Measurements from ENCODE around the gene SMIM44.

Gene SMIM44

GRCh38 chr19:3459965-3460582, 23.2 kb downstream of the SMIM44 start:
- no peak overlapping the region for H3K4me3 ChIP-seq (ENCODE audit: low read depth, low read length)
- TF ChIP-seq CTCF (IDR thresholded peaks at IDR 0.05; ENCODE audit: low read depth, low read length): no peak

GRCh38 chr19:3459089-3459881, 24.0 kb downstream of the SMIM44 start:
- no peak overlapping the region for H3K4me3 ChIP-seq (ENCODE audit: low read depth, low read length)

GRCh38 chr19:3458229-3459088, 24.8 kb downstream of the SMIM44 start:
- no peak for TF ChIP-seq CTCF (IDR thresholded peaks at IDR 0.05; ENCODE audit: low read depth, low read length)
- H3K4me3 ChIP-seq (ENCODE audit: low read depth, low read length): no peak overlapping the region

More at GRCh38 chr19:3459089-3459881, 24.0 kb downstream of the SMIM44 start:
- no peak for TF ChIP-seq CTCF (IDR thresholded peaks at IDR 0.05; ENCODE audit: low read depth, low read length)

- no peak overlapping the region for H3K4me3 ChIP-seq (ENCODE audit: low read depth, low read length)
- TF ChIP-seq CTCF (IDR thresholded peaks at IDR 0.05; ENCODE audit: low read depth, low read length): no peak
Measured at GRCh38 chr19:3457528-3458228, 25.6 kb downstream of the SMIM44 start.

- no peak overlapping the region for H3K4me3 ChIP-seq (ENCODE audit: low read depth, low read length)
- TF ChIP-seq CTCF (IDR thresholded peaks at IDR 0.05; ENCODE audit: low read depth, low read length): no peak
Measured at GRCh38 chr19:3456925-3457527, 26.2 kb downstream of the SMIM44 start.

- TF ChIP-seq CTCF (IDR thresholded peaks at IDR 0.05; ENCODE audit: low read depth, low read length): no peak
- H3K4me3 ChIP-seq (ENCODE audit: low read depth, low read length): no peak overlapping the region
Measured at GRCh38 chr19:3455960-3456601, 27.2 kb downstream of the SMIM44 start.
